HEK293 (cell line): ENCODE data around the gene PDXK.
A peak's percentile ranks its signal among the peaks of the same experiment; 100 is the strongest.

Source experiments
- CTCF ChIA-PET: fragments of 350-600 bp; formaldehyde crosslinking; extraction: SDS; loops from one replicate; lab custom pipeline; 2021; ENCODE audit warnings: antibody characterized with exemption; lab: Yijun Ruan, JAX
- POLR2A ChIA-PET: fragments of 300-600 bp; formaldehyde crosslinking; extraction: SDS; loops from one replicate; lab custom pipeline; 2020; ENCODE audit warnings: antibody characterized with exemption, inconsistent platforms; lab: Yijun Ruan, JAX
- H3K27ac ChIP-seq: fragments of 200-500 bp; sonication (Bioruptor generic); 2 replicates; pipeline ENCODE4 v1.5.1; 2014; ENCODE audit warnings: low read depth, low read length, control low read depth, inconsistent platforms; ENCODE audit errors: extremely low read depth
- H3K36me3 ChIP-seq, 2 experiments: fragments of 200-500 bp in 1 of 2; sonication (Bioruptor generic) in 1 of 2; 1 replicate in 1 of 2; 2 replicates in 1 of 2; pipeline ENCODE4 v1.5.1; 2014 to 2017; ENCODE audit warnings: inconsistent platforms in 2 of 2, low read length in 2 of 2; ENCODE audit not compliant: control insufficient read depth in 2 of 2, insufficient read depth in 1 of 2
- H3K4me1 ChIP-seq: fragments of 200-500 bp; sonication (Bioruptor generic); 2 replicates; pipeline ENCODE4 v1.5.1; 2014; ENCODE audit warnings: mild to moderate bottlenecking, low read length, inconsistent platforms; ENCODE audit not compliant: control insufficient read depth, insufficient read depth
- H3K4me3 ChIP-seq: 2 replicates; pipeline ENCODE4 v1.5.1; 2011; ENCODE audit warnings: low read depth, mild to moderate bottlenecking, control low read depth, low read length, moderate library complexity
- H3K9me3 ChIP-seq: fragments of 200-500 bp; sonication (Bioruptor generic); 2 replicates; pipeline ENCODE4 v1.5.1; 2014; ENCODE audit warnings: low read depth, low read length, inconsistent platforms; ENCODE audit not compliant: control insufficient read depth, insufficient read depth
- BCL11B ChIP-seq: fragments of 450-650 bp; formaldehyde crosslinking; IDR thresholded peaks from 2 replicates; pipeline ENCODE4 v1.5.1; 2016; ENCODE audit warnings: low read depth, missing biosample characterization, missing genetic modification characterization
- EGR2 ChIP-seq: fragments of 450-650 bp; formaldehyde crosslinking; IDR thresholded peaks from 2 replicates; pipeline ENCODE4 v1.5.1; 2016; ENCODE audit warnings: low read depth, missing biosample characterization, missing genetic modification characterization
- GLIS2 ChIP-seq: fragments of 450-650 bp; formaldehyde crosslinking; IDR thresholded peaks from 2 replicates; pipeline ENCODE4 v1.5.1; 2016; ENCODE audit warnings: missing biosample characterization, missing genetic modification characterization
- HIC1 ChIP-seq: fragments of 450-650 bp; formaldehyde crosslinking; IDR thresholded peaks from 2 replicates; pipeline ENCODE4 v1.5.1; 2016; ENCODE audit warnings: missing biosample characterization, missing genetic modification characterization
- KLF8 ChIP-seq: fragments of 450-650 bp; formaldehyde crosslinking; IDR thresholded peaks from 2 replicates; pipeline ENCODE4 v1.5.1; 2016; ENCODE audit warnings: missing biosample characterization, missing genetic modification characterization
- SP2 ChIP-seq: fragments of 450-650 bp; formaldehyde crosslinking; IDR thresholded peaks from 2 replicates; pipeline ENCODE4 v1.5.1; 2016; ENCODE audit warnings: missing biosample characterization, missing genetic modification characterization
- YY1 ChIP-seq: fragments of 450-650 bp; formaldehyde crosslinking; IDR thresholded peaks from 2 replicates; pipeline ENCODE4 v1.5.1; 2018; ENCODE audit warnings: missing biosample characterization, missing genetic modification characterization
- ZBTB26 ChIP-seq: fragments of 450-650 bp; formaldehyde crosslinking; optimal IDR thresholded peaks from 2 replicates; pipeline ENCODE3; 2016; ENCODE audit warnings: missing biosample characterization, mild to moderate bottlenecking, missing genetic modification characterization
- ZFHX2 ChIP-seq: fragments of 450-650 bp; formaldehyde crosslinking; conservative IDR thresholded peaks from 2 replicates; pipeline ENCODE4 v1.5.1; 2016; ENCODE audit warnings: missing biosample characterization, missing genetic modification characterization
- ZFP69B ChIP-seq: fragments of 450-650 bp; formaldehyde crosslinking; IDR thresholded peaks from 2 replicates; pipeline ENCODE4 v1.5.1; 2016; ENCODE audit warnings: missing biosample characterization, missing genetic modification characterization
- ZIC2 ChIP-seq: fragments of 450-650 bp; formaldehyde crosslinking; IDR thresholded peaks from 2 replicates; pipeline ENCODE4 v1.5.1; 2016; ENCODE audit warnings: missing biosample characterization, missing genetic modification characterization
- ZNF121 ChIP-seq: fragments of 450-650 bp; formaldehyde crosslinking; IDR thresholded peaks from 2 replicates; pipeline ENCODE4 v1.5.1; 2016; ENCODE audit warnings: missing biosample characterization, missing genetic modification characterization
- ZNF138 ChIP-seq: fragments of 450-650 bp; formaldehyde crosslinking; IDR thresholded peaks from 2 replicates; pipeline ENCODE4 v1.5.1; 2016; ENCODE audit warnings: missing biosample characterization, missing genetic modification characterization, borderline replicate concordance
- ZNF202 ChIP-seq: fragments of 450-650 bp; formaldehyde crosslinking; IDR thresholded peaks from 2 replicates; pipeline ENCODE4 v1.5.1; 2016; ENCODE audit warnings: missing biosample characterization, missing genetic modification characterization, borderline replicate concordance
- ZNF311 ChIP-seq: fragments of 450-650 bp; formaldehyde crosslinking; IDR thresholded peaks from 2 replicates; pipeline ENCODE4 v1.5.1; 2017; ENCODE audit warnings: missing biosample characterization, missing genetic modification characterization, borderline replicate concordance
- ZNF48 ChIP-seq: fragments of 450-650 bp; formaldehyde crosslinking; IDR thresholded peaks from 2 replicates; pipeline ENCODE4 v1.5.1; 2016; ENCODE audit warnings: missing biosample characterization, missing genetic modification characterization
- ZNF488 ChIP-seq: fragments of 450-650 bp; formaldehyde crosslinking; IDR thresholded peaks from 2 replicates; pipeline ENCODE4 v1.5.1; 2016; ENCODE audit warnings: missing biosample characterization, missing genetic modification characterization
- ZNF501 ChIP-seq: fragments of 450-650 bp; formaldehyde crosslinking; IDR thresholded peaks from 2 replicates; pipeline ENCODE4 v1.5.1; 2016; ENCODE audit warnings: missing biosample characterization, missing genetic modification characterization
- ZNF510 ChIP-seq: fragments of 450-650 bp; formaldehyde crosslinking; IDR thresholded peaks from 2 replicates; pipeline ENCODE4 v1.5.1; 2018; ENCODE audit warnings: mild to moderate bottlenecking, missing genetic modification characterization, missing biosample characterization; ENCODE audit not compliant: insufficient replicate concordance
- ZNF521 ChIP-seq: fragments of 450-650 bp; formaldehyde crosslinking; IDR thresholded peaks from 2 replicates; pipeline ENCODE4 v1.5.1; 2017; ENCODE audit warnings: missing biosample characterization, mild to moderate bottlenecking, missing genetic modification characterization
- ZNF544 ChIP-seq: fragments of 450-650 bp; formaldehyde crosslinking; IDR thresholded peaks from 2 replicates; pipeline ENCODE4 v1.5.0; 2017; ENCODE audit warnings: missing biosample characterization, missing genetic modification characterization
- ZNF549 ChIP-seq: fragments of 450-650 bp; IDR thresholded peaks from 2 replicates; pipeline ENCODE4 v1.5.1; 2018; ENCODE audit warnings: missing biosample characterization, missing genetic modification characterization, mild to moderate bottlenecking, inconsistent platforms, moderate library complexity
- ZNF621 ChIP-seq: fragments of 450-650 bp; formaldehyde crosslinking; IDR thresholded peaks from 2 replicates; pipeline ENCODE4 v1.5.1; 2017; ENCODE audit warnings: missing biosample characterization, missing genetic modification characterization
- ZNF624 ChIP-seq: fragments of 450-650 bp; formaldehyde crosslinking; IDR thresholded peaks from 2 replicates; pipeline ENCODE4 v1.5.1; 2017; ENCODE audit warnings: missing biosample characterization, missing genetic modification characterization
- ZNF639 ChIP-seq: fragments of 450-650 bp; formaldehyde crosslinking; IDR thresholded peaks from 2 replicates; pipeline ENCODE4 v1.5.1; 2016; ENCODE audit warnings: missing biosample characterization, missing genetic modification characterization
- ZNF670 ChIP-seq: fragments of 450-650 bp; formaldehyde crosslinking; IDR thresholded peaks from 2 replicates; pipeline ENCODE4 v1.5.1; 2016; ENCODE audit warnings: missing biosample characterization, missing genetic modification characterization, low read depth
- ZNF701 ChIP-seq: fragments of 450-650 bp; formaldehyde crosslinking; IDR thresholded peaks from 2 replicates; pipeline ENCODE4 v1.5.1; 2016; ENCODE audit warnings: missing biosample characterization, missing genetic modification characterization
- ZNF830 ChIP-seq: fragments of 450-650 bp; IDR thresholded peaks from 2 replicates; pipeline ENCODE4 v1.5.0; 2018; ENCODE audit warnings: missing biosample characterization, missing genetic modification characterization, low read depth, mild to moderate bottlenecking, moderate library complexity
- ZSCAN4 ChIP-seq: fragments of 450-650 bp; formaldehyde crosslinking; IDR thresholded peaks from 2 replicates; pipeline ENCODE4 v1.5.1; 2017; ENCODE audit warnings: missing biosample characterization, missing genetic modification characterization

PDXK gene

GRCh38 chr21:43749651-43750262 lies 30.8 kb downstream of the PDXK start:
- POLR2A ChIA-PET: interaction anchor here (0.5 kb wide), 1 partner anchor 19 kb away, joined by 3 read pairs; no protein-coding TSS in a partner anchor
- peaks cover 15 to 85% of the 10 kb centered on the region in 2 experiments; a peak in 2 of 3 replicates for H3K36me3 ChIP-seq

GRCh38 chr21:43750339-43751033 lies 31.6 kb downstream of the PDXK start:
- no peaks in the 10 kb centered on the region for H3K9me3 ChIP-seq
- no peak overlapping the region for H3K4me3 ChIP-seq
- CTCF ChIA-PET: interaction anchor here (1.1 kb wide), 1 partner anchor 21 kb away, joined by 4 read pairs; no protein-coding TSS in a partner anchor
- H3K4me1 ChIP-seq: no peaks in the 10 kb centered on the region
- H3K36me3 ChIP-seq: peaks cover 10 to 90% of the 10 kb centered on the region in 2 experiments; a peak in 2 of 3 replicates
- peak overlapping the region; percentile 33; the same call in 1 of the 2 replicates for H3K27ac ChIP-seq
- POLR2A ChIA-PET: no interaction called here
- TF ChIP-seq ZNF501 (no peak), ZIC2 (tag by site-specific recombination) (0 out of 2 replicates have a peak, but pooled peaks have one; percentile 14), ZNF544 (tag by site-specific recombination) (no peak), ZNF830 (tag by site-specific recombination) (no peak), ZNF138 (no peak), ZNF488 (no peak), ZNF621 (no peak), ZNF510 (no peak), ZNF624 (tag by site-specific recombination) (no peak), ZNF311 (tag by site-specific recombination) (peak; percentile 85; the same call in 1 of the 2 replicates), YY1 (tag by site-specific recombination) (no peak), HIC1 (no peak), ZSCAN4 (tag by site-specific recombination) (peak; percentile 98), ZNF670 (tag by site-specific recombination) (no peak), ZBTB26 (tag by site-specific recombination) (peak; percentile 31), KLF8 (tag by site-specific recombination) (peak; percentile 35; the same call in 1 of the 2 replicates), ZNF701 (tag by site-specific recombination) (no peak), ZNF48 (tag by site-specific recombination) (0 out of 2 replicates have a peak, but pooled peaks have one; percentile 85), BCL11B (no peak), ZNF521 (tag by site-specific recombination) (no peak), ZFHX2 (tag by site-specific recombination) (peak; percentile 52), ZNF202 (tag by site-specific recombination) (no peak), EGR2 (tag by site-specific recombination) (peak; percentile 60), SP2 (tag by site-specific recombination) (no peak), ZNF549 (tag by site-specific recombination) (no peak), ZNF639 (peak; percentile 27; the same call in 1 of the 2 replicates)

More at GRCh38 chr21:43749651-43750262, 30.8 kb downstream of the PDXK start:
- Histone ChIP-seq H3K4me3 (no peak overlapping the region), H3K27ac (no peak overlapping the region), H3K4me1 (no peaks in the 10 kb centered on the region), H3K9me3 (no peaks in the 10 kb centered on the region)
- CTCF ChIA-PET: interaction anchor here (0.6 to 1.1 kb wide), 2 partner anchors 21 to 1236 kb away, joined by 3 to 4 read pairs; no protein-coding TSS in a partner anchor
- no peak for TF ChIP-seq ZFP69B (tag by site-specific recombination)
- TF ChIP-seq ZNF121 (tag by site-specific recombination): peak; percentile 75
- 0 out of 2 replicates have a peak, but pooled peaks have one; percentile 11 for TF ChIP-seq GLIS2 (tag by site-specific recombination)
